Rectal smooth muscle tissue (tissue), 1 donor: ENCODE results near the gene MOB1A.

Source experiments
- H3K27ac ChIP-seq: one replicate; pipeline ENCODE4 v1.7.0; 2013; ENCODE audit warnings: low read depth, low read length, inconsistent platforms
- H3K27me3 ChIP-seq: one replicate; pipeline ENCODE4 v1.7.0; 2013; ENCODE audit warnings: low read length; ENCODE audit not compliant: control insufficient read depth, insufficient read depth
- H3K36me3 ChIP-seq: one replicate; pipeline ENCODE4 v1.7.0; 2013; ENCODE audit warnings: low read length; ENCODE audit not compliant: control insufficient read depth, insufficient read depth
- H3K4me1 ChIP-seq: one replicate; pipeline ENCODE4 v1.7.0; 2013; ENCODE audit warnings: low read length; ENCODE audit not compliant: control insufficient read depth, insufficient read depth
- H3K4me3 ChIP-seq: one replicate; pipeline ENCODE4 v1.7.0; 2013; ENCODE audit warnings: low read length
- H3K9ac ChIP-seq: one replicate; pipeline ENCODE4 v1.7.0; 2013; ENCODE audit warnings: low read length

MOB1A gene

GRCh38 chr2:74105413-74105812, 73.3 kb downstream of the MOB1A start:
- no peaks in the 10 kb centered on the region for H3K4me1 ChIP-seq
- H3K27ac ChIP-seq = no peak overlapping the region
- H3K4me3 ChIP-seq = no peak overlapping the region
- no peaks in the 10 kb centered on the region for H3K27me3 ChIP-seq
- no peak overlapping the region for H3K9ac ChIP-seq
- H3K36me3 ChIP-seq = peaks cover 2% of the 10 kb centered on the region

- Histone ChIP-seq H3K27ac (no peak overlapping the region), H3K4me1 (no peaks in the 10 kb centered on the region), H3K4me3 (no peak overlapping the region), H3K36me3 (peaks cover 4% of the 10 kb centered on the region), H3K27me3 (no peaks in the 10 kb centered on the region), H3K9ac (no peak overlapping the region)
Measured at GRCh38 chr2:74104839-74105238, 73.8 kb downstream of the MOB1A start.

- Histone ChIP-seq H3K27me3 (no peaks in the 10 kb centered on the region), H3K4me3 (no peak overlapping the region), H3K9ac (no peak overlapping the region), H3K27ac (no peak overlapping the region), H3K4me1 (no peaks in the 10 kb centered on the region), H3K36me3 (peaks cover 7% of the 10 kb centered on the region)
Measured at GRCh38 chr2:74103763-74104162, 74.9 kb downstream of the MOB1A start.
